A673 (cell line): Measurements from ENCODE around the gene SLC51A.

Experiments used
- EZH2 ChIP-seq: fragments of 200-600 bp; sonication (generic); IDR thresholded peaks from 2 replicates; pipeline ENCODE4 v1.6.1; 2017; ENCODE audit warnings: borderline replicate concordance, low read depth, mild to moderate bottlenecking, mixed read lengths, antibody characterized with exemption, low read length; ENCODE audit not compliant: poor library complexity, severe bottlenecking
- TF ChIP-seq, protein P1 (sequence below): fragments of 300-800, 200-600 bp; sonication (generic); conservative IDR thresholded peaks from 2 replicates; pipeline ENCODE4 v1.5.1; 2017; ENCODE audit warnings: low read depth, mild to moderate bottlenecking, antibody characterized with exemption, low read length, moderate library complexity, mixed read lengths

DNA sequence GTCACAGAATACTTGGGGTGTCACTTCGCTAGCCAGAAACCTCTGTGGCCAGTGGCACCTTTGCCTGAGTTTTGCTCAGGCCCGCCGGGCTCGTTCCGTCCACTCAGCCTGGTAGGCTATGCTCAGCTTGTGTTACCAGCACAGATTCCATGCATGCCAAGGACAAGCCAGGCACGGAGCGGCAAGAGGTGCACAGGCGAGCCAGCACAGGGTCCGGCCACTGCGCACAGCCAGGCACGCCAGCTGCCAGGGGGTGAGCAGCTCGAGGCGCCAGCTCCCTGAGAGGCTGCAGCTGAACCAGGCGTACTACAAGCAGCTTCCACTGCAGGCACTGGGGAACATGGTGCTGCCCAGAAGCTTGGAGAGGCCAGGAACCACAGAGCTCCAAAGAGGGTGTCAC, 56.5 kb downstream of the SLC51A start:
- TF ChIP-seq, protein P1, sequence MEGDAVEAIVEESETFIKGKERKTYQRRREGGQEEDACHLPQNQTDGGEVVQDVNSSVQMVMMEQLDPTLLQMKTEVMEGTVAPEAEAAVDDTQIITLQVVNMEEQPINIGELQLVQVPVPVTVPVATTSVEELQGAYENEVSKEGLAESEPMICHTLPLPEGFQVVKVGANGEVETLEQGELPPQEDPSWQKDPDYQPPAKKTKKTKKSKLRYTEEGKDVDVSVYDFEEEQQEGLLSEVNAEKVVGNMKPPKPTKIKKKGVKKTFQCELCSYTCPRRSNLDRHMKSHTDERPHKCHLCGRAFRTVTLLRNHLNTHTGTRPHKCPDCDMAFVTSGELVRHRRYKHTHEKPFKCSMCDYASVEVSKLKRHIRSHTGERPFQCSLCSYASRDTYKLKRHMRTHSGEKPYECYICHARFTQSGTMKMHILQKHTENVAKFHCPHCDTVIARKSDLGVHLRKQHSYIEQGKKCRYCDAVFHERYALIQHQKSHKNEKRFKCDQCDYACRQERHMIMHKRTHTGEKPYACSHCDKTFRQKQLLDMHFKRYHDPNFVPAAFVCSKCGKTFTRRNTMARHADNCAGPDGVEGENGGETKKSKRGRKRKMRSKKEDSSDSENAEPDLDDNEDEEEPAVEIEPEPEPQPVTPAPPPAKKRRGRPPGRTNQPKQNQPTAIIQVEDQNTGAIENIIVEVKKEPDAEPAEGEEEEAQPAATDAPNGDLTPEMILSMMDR = no peak
- no peak for TF ChIP-seq EZH2
